Loucy (cell line): ENCODE measurements around the gene CD151.

Experiments used
- H2AFZ ChIP-seq: fragments of 200-600 bp; sonication (generic); 2 replicates; pipeline ENCODE4 v1.6.0; 2016; ENCODE audit warnings: antibody characterized with exemption, mild to moderate bottlenecking, low read length, moderate library complexity
- H3F3A ChIP-seq: fragments of 200-600 bp; 2 replicates; pipeline ENCODE4 v1.6.0; 2016; ENCODE audit warnings: antibody characterized with exemption, low read depth, mild to moderate bottlenecking
- H3K27me3 ChIP-seq: fragments of 200-600 bp; sonication (generic); 2 replicates; pipeline ENCODE4 v1.6.1; 2014; ENCODE audit warnings: low read length, mild to moderate bottlenecking; ENCODE audit not compliant: insufficient read depth, poor library complexity, severe bottlenecking
- H3K36me3 ChIP-seq: fragments of 200-600 bp; sonication (generic); 2 replicates; pipeline ENCODE4 v1.6.1; 2016; ENCODE audit warnings: low read length; ENCODE audit not compliant: insufficient read depth
- H3K4me1 ChIP-seq: fragments of 200-600 bp; sonication (generic); 2 replicates; pipeline ENCODE4 v1.5.1; 2014; ENCODE audit warnings: low read length, mild to moderate bottlenecking; ENCODE audit not compliant: insufficient read depth, poor library complexity, severe bottlenecking
- H3K4me2 ChIP-seq: fragments of 200-600 bp; sonication (generic); 2 replicates; pipeline ENCODE4 v1.6.0; 2014; ENCODE audit warnings: antibody characterized with exemption, low read length, low read depth, mild to moderate bottlenecking; ENCODE audit not compliant: poor library complexity, severe bottlenecking
- H3K4me3 ChIP-seq: fragments of 200-600 bp; sonication (generic); 2 replicates; pipeline ENCODE4 v1.5.1; 2014; ENCODE audit warnings: low read length, mild to moderate bottlenecking, mixed read lengths; ENCODE audit not compliant: poor library complexity, severe bottlenecking
- H3K79me2 ChIP-seq: fragments of 200-600 bp; sonication (generic); 2 replicates; pipeline ENCODE4 v1.6.1; 2014; ENCODE audit warnings: low read length; ENCODE audit not compliant: insufficient read depth
- H3K9ac ChIP-seq: fragments of 200-600 bp; sonication (generic); 2 replicates; pipeline ENCODE4 v1.6.0; 2014; ENCODE audit warnings: mild to moderate bottlenecking, low read depth, low read length, moderate library complexity; ENCODE audit not compliant: poor library complexity, severe bottlenecking
- H3K9me2 ChIP-seq: fragments of 200-600 bp; sonication (generic); replicated peaks from 2 replicates; pipeline ENCODE4 v1.6.1; 2016; ENCODE audit warnings: low read depth, low read length, mixed read lengths
- H3K9me3 ChIP-seq: fragments of 200-600 bp; sonication (generic); 2 replicates; pipeline ENCODE4 v1.6.1; 2014; ENCODE audit warnings: mild to moderate bottlenecking, antibody characterized with exemption, low read length, low read depth; ENCODE audit not compliant: insufficient read depth
- H4K20me1 ChIP-seq: fragments of 200-600 bp; sonication (generic); 2 replicates; pipeline ENCODE4 v1.6.0; 2014; ENCODE audit warnings: antibody characterized with exemption, low read length, mild to moderate bottlenecking; ENCODE audit not compliant: insufficient read depth, poor library complexity, severe bottlenecking
- EZH2phosphoT487 ChIP-seq: fragments of 200-600 bp; IDR thresholded peaks from 2 replicates; pipeline ENCODE4 v1.6.1; 2018; ENCODE audit warnings: antibody characterized with exemption, mild to moderate bottlenecking, moderate library complexity, borderline replicate concordance
- TF ChIP-seq, protein P1 (sequence below): fragments of 200-600 bp; sonication (generic); conservative IDR thresholded peaks from 2 replicates; pipeline ENCODE4 v1.5.1; 2014; ENCODE audit warnings: mild to moderate bottlenecking, antibody characterized with exemption, low read length

CD151 gene

DNA sequence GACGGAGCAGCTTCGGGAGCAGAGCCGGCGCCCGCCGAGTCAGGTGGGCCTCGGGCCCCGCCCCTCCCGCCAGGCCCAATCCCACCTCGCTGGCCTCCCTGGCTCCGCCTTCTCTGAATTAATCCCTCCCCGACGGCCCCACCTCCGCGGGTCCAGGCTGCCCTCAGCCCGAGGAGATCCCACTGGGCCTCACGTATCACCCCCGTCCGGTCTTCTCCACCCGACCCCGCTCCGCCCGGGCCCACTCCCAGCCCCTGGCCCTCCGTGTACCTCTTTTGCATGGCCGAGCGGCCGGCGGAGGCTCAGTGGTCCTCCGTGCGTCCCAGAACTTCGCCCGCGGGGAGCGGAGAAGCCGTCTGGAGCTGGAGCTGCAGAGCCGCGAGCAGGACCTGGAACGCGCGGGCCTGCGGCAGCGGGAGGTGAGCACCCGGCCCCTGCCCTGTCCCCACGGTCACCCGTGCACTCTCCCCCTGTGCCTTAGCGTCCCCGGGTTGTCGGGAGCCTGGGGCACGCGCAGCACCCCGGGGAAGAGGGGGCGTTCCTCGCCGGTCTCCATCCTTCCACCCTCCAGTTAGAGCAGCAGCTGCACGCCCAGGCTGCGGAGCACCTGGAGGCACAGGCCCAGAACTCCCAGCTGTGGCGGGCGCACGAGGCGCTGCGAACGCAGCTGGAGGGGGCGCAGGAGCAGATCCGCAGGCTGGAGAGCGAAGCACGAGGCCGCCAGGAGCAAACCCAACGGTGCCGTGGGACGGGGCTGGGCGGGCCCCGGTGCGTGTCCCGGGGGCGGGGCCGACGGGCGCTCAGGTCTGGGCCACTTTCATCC lies 2.2 kb upstream of the CD151 start:
- Histone ChIP-seq H3K27me3 (no peaks in the 10 kb centered on the region), H3K4me3 (no peak overlapping the region), H3K4me2 (no peak overlapping the region), H3K9ac (no peak overlapping the region), H3K9me3 (no peaks in the 10 kb centered on the region), H2AFZ (no peak overlapping the region), H3K4me1 (peaks cover 37% of the 10 kb centered on the region), H3K79me2 (peaks cover 11% of the 10 kb centered on the region; the same call in 1 of the 2 replicates), H4K20me1 (peaks cover 3% of the 10 kb centered on the region), H3K9me2 (no peaks in the 10 kb centered on the region), H3K36me3 (no peaks in the 10 kb centered on the region), H3F3A (no peaks in the 10 kb centered on the region)
- TF ChIP-seq, protein P1, sequence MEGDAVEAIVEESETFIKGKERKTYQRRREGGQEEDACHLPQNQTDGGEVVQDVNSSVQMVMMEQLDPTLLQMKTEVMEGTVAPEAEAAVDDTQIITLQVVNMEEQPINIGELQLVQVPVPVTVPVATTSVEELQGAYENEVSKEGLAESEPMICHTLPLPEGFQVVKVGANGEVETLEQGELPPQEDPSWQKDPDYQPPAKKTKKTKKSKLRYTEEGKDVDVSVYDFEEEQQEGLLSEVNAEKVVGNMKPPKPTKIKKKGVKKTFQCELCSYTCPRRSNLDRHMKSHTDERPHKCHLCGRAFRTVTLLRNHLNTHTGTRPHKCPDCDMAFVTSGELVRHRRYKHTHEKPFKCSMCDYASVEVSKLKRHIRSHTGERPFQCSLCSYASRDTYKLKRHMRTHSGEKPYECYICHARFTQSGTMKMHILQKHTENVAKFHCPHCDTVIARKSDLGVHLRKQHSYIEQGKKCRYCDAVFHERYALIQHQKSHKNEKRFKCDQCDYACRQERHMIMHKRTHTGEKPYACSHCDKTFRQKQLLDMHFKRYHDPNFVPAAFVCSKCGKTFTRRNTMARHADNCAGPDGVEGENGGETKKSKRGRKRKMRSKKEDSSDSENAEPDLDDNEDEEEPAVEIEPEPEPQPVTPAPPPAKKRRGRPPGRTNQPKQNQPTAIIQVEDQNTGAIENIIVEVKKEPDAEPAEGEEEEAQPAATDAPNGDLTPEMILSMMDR, result no peak
- TF ChIP-seq EZH2phosphoT487, result no peak

DNA sequence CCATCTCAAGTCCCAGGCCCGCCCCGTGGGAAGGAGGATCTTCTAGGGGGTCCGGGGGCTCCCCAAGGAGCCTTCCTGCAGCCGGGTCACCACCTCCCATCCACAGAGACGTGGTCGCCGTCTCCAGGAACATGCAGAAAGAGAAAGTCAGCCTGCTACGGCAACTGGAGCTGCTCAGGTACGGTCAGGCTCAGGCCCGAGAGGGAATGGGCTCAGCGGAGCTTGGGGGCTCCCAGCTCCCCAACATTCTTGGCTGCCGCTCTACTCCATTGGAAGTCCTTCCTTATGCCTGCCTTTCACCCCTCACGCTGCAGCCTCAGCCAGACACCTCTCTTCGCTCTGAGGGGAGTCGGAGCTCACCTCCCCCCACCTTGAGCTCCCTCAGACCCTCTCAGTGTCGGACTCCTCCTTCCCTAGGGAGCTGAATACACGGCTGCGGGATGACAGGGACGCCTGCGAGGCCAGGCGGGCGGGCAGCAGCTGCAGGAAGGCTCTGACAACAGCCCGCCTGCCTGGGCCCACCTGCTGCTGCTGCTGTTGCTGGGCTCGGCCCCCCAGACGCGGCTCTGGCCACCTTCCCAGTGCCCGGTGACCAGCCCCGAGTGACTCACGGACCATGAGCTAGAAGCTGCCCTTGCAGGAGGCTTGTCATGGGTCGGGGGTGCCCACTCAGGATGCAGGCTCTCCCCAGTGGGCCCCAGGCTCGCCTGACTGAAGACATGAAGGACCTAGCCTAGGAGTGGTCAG lies 1.5 kb upstream of the CD151 start:
- TF ChIP-seq, protein P1, result no peak
- no peak for TF ChIP-seq EZH2phosphoT487
- H3K4me2 ChIP-seq, result no peak overlapping the region
- H4K20me1 ChIP-seq, result peaks cover 5% of the 10 kb centered on the region
- H3K4me3 ChIP-seq, result no peak overlapping the region
- peaks cover 11% of the 10 kb centered on the region; the same call in 1 of the 2 replicates for H3K79me2 ChIP-seq
- H3K27me3 ChIP-seq, result no peaks in the 10 kb centered on the region
- no peaks in the 10 kb centered on the region for H3K9me2 ChIP-seq
- H2AFZ ChIP-seq, result no peak overlapping the region
- peaks cover 29% of the 10 kb centered on the region for H3K4me1 ChIP-seq
- H3K36me3 ChIP-seq, result no peaks in the 10 kb centered on the region
- no peak overlapping the region for H3K9ac ChIP-seq
- H3K9me3 ChIP-seq, result no peaks in the 10 kb centered on the region
- H3F3A ChIP-seq, result no peaks in the 10 kb centered on the region

DNA sequence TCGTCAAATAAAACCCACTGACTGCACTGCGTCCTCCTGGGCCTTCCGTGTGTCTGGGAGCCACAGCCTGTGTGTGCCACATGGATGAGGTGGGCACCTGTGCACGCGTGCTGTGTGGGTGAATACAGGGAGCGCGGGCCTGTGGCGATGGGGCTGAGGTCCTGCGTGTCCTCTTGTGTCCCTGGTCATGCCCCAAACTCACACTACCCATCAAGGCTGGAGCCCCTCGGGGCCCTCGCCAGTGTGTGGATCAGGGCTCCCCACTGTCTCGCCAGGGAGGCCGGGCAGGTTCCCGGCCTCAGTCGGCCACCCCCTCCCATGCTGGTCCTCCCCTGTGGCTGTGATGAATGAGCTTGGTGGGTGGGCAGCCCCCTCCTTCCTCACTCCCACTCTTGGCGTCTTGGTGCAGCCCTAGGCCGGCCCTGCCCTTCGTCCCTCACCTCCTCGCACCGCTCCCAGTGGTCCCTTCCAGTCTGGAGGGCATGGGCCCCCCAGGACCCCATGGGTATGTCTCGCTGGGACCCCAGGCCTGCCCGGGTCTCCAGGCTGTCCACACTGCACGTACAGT lies 707 bp upstream of the CD151 start:
- no peaks in the 10 kb centered on the region for H3K36me3 ChIP-seq
- peak overlapping the region; percentile 77 for H3K9ac ChIP-seq
- peak overlapping the region; percentile 76 for H3K4me2 ChIP-seq
- no peaks in the 10 kb centered on the region for H3F3A ChIP-seq
- H3K79me2 ChIP-seq, result peaks cover 11% of the 10 kb centered on the region; the same call in 1 of the 2 replicates
- no peak for TF ChIP-seq EZH2phosphoT487
- TF ChIP-seq, protein P1, result no peak
- no peaks in the 10 kb centered on the region for H3K9me2 ChIP-seq
- H4K20me1 ChIP-seq, result peaks cover 5% of the 10 kb centered on the region
- H3K27me3 ChIP-seq, result no peaks in the 10 kb centered on the region
- no peak overlapping the region for H2AFZ ChIP-seq
- peaks cover 26% of the 10 kb centered on the region for H3K4me1 ChIP-seq
- no peaks in the 10 kb centered on the region for H3K9me3 ChIP-seq
- H3K4me3 ChIP-seq, result peak overlapping the region; percentile 77
